Gastroesophageal sphincter (tissue), 4 donors: ENCODE data around the gene TMEM200A. TPM values are rescaled to one million over a fixed set of nuclear protein-coding genes. Genes with fewer than 3 reads are reported as not detected.

Experiments
- ATAC-seq: fragments of 150-250 bp; one replicate; pipeline ENCODE4 v1.9.1; 2016; ENCODE audit warnings: mild to moderate bottlenecking, moderate library complexity
- H3K27ac ChIP-seq, 4 donors: fragments of 200-600 bp; sonication (generic) in 3 of 4; 1 replicate in 3 of 4; 2 replicates in 1 of 4; pipeline ENCODE4 v1.5.1; 2016 to 2019
- H3K27me3 ChIP-seq: fragments of 200-600 bp; sonication (generic); one replicate; pipeline ENCODE4 v1.5.1; 2019
- H3K36me3 ChIP-seq, 2 donors: fragments of 200-600 bp; sonication (generic); one replicate each; pipeline ENCODE4 v1.5.1; 2019; ENCODE audit warnings: control low read depth in 1 of 2
- H3K4me1 ChIP-seq, 3 donors: fragments of 200-600 bp; sonication (generic); 1 replicate in 2 of 3; 2 replicates in 1 of 3; pipeline ENCODE4 v1.5.1; 2016 to 2019; ENCODE audit warnings: control low read depth in 2 of 3
- H3K4me3 ChIP-seq, 2 donors: fragments of 200-600 bp; sonication (generic); one replicate each; pipeline ENCODE4 v1.5.1; 2019; ENCODE audit warnings: mild to moderate bottlenecking in 1 of 2, moderate library complexity in 1 of 2
- H3K9me3 ChIP-seq, 3 donors: fragments of 200-600 bp; sonication (generic); one replicate each; pipeline ENCODE4 v1.5.1; 2017 to 2019; ENCODE audit warnings: control low read depth in 2 of 3
- CTCF ChIP-seq, 4 experiments: fragments of 200-600 bp in 2 of 4; fragments of 450-650 bp in 2 of 4; sonication (generic) in 1 of 4; IDR thresholded peaks; one replicate each; pipeline ENCODE4 v1.5.1; 2017 to 2019; ENCODE audit warnings: antibody characterized with exemption in 4 of 4, mild to moderate bottlenecking in 2 of 4, moderate library complexity in 2 of 4
- EP300 ChIP-seq: sonication (generic); formaldehyde crosslinking; IDR thresholded peaks from one replicate; pipeline ENCODE4 v1.6.1; 2017; ENCODE audit warnings: antibody characterized with exemption, mild to moderate bottlenecking
- POLR2A ChIP-seq, 2 donors: fragments of 450-650 bp; IDR thresholded peaks; one replicate each; pipeline ENCODE4 v1.6.1; 2017; ENCODE audit warnings: antibody characterized with exemption in 2 of 2, mild to moderate bottlenecking in 2 of 2, moderate library complexity in 1 of 2
- POLR2AphosphoS5 ChIP-seq: sonication (generic); formaldehyde crosslinking; IDR thresholded peaks from one replicate; pipeline ENCODE4 v1.6.1; 2017; ENCODE audit warnings: antibody characterized with exemption
- WGBS, 2 donors: methylation state at CpG; one replicate each; pipeline ENCODE4 v1.1.5; 2018; ENCODE audit warnings: low coverage in 1 of 2; 5-methylcytosine and 5-hydroxymethylcytosine counted together
- total RNA-seq, 4 donors: library from RNA; depleted of rRNA; stranded (reverse); fragments of >200 nt; gene quantifications; one replicate each; pipeline ENCODE4 v1.1.0, GENCODE V29; 2016

Gene TMEM200A
- total RNA-seq, 4 donors from 2014 or later, result 0.46 to 1.3 (median 0.87) TPM

GRCh38 chr6:130368576-130368975 is 2.8 kb downstream of the TMEM200A start:
- TF ChIP-seq EP300 (no peak), POLR2AphosphoS5 (no peak), POLR2A (IDR thresholded peaks at IDR 0.05) (no peak), CTCF (IDR thresholded peaks at IDR 0.05) (no peak)
- Histone ChIP-seq H3K9me3 (no peaks in the 10 kb centered on the region), H3K36me3 (no peaks in the 10 kb centered on the region), H3K4me1 (peaks cover 0 to 17% (median 10%) of the 10 kb centered on the region in 3 donors), H3K4me3 (no peak overlapping the region), H3K27ac (no peak overlapping the region), H3K27me3 (peaks cover 39% of the 10 kb centered on the region)
- no peak for ATAC-seq
- 33 to 75% methylated on average over 1 of the region's 1 CpG for WGBS, 2 donors

- 100% methylated on average over 1 of the region's 1 CpG for WGBS, 2 donors
- no peak for ATAC-seq
These were observed 4.0 kb downstream of the TMEM200A start for GRCh38 chr6:130369831-130370230.

GRCh38 chr6:130371921-130372420 is 6.2 kb downstream of the TMEM200A start:
- H3K4me1 ChIP-seq, result no peaks in the 10 kb centered on the region
- H3K27me3 ChIP-seq, result peaks cover 15% of the 10 kb centered on the region
- WGBS, 2 donors, result 65 to 72% methylated on average over 5 to 7 of the region's 7 CpGs
- no peak overlapping the region for H3K4me3 ChIP-seq
- no peak overlapping the region for H3K27ac ChIP-seq
- ATAC-seq, result no peak
- H3K9me3 ChIP-seq, result no peaks in the 10 kb centered on the region
- no peak for TF ChIP-seq POLR2AphosphoS5
- no peak for TF ChIP-seq CTCF (IDR thresholded peaks at IDR 0.05)
- no peak for TF ChIP-seq EP300
- no peak for TF ChIP-seq POLR2A (IDR thresholded peaks at IDR 0.05)
- no peaks in the 10 kb centered on the region for H3K36me3 ChIP-seq

More at GRCh38 chr6:130369831-130370230, 4.0 kb downstream of the TMEM200A start:
- H3K4me1 ChIP-seq, result peaks cover 0 to 17% (median 10%) of the 10 kb centered on the region in 3 donors
- H3K27me3 ChIP-seq, result peaks cover 37% of the 10 kb centered on the region
- TF ChIP-seq POLR2AphosphoS5, result no peak
- no peak for TF ChIP-seq POLR2A (IDR thresholded peaks at IDR 0.05)
- no peak for TF ChIP-seq EP300
- no peak for TF ChIP-seq CTCF (IDR thresholded peaks at IDR 0.05)
- H3K9me3 ChIP-seq, result no peaks in the 10 kb centered on the region
- no peak overlapping the region for H3K4me3 ChIP-seq
- H3K36me3 ChIP-seq, result no peaks in the 10 kb centered on the region
- H3K27ac ChIP-seq, result no peak overlapping the region

- WGBS, 2 donors, result 71% methylated on average over 1 of the region's 1 CpG; no CpG with 5 or more reads in 1 of the 2 donors
- Histone ChIP-seq H3K9me3 (no peaks in the 10 kb centered on the region), H3K27ac (no peak overlapping the region), H3K27me3 (peaks cover 12% of the 10 kb centered on the region), H3K4me1 (no peaks in the 10 kb centered on the region), H3K4me3 (no peak overlapping the region), H3K36me3 (no peaks in the 10 kb centered on the region)
- no peak for ATAC-seq
- TF ChIP-seq POLR2A (IDR thresholded peaks at IDR 0.05) (no peak), EP300 (no peak), CTCF (IDR thresholded peaks at IDR 0.05) (no peak), POLR2AphosphoS5 (no peak)
These were observed 7.0 kb downstream of the TMEM200A start for GRCh38 chr6:130372786-130373185.

GRCh38 chr6:130373992-130374391 is 8.2 kb downstream of the TMEM200A start:
- H3K4me1 ChIP-seq, result no peaks in the 10 kb centered on the region
- ATAC-seq, result no peak
- WGBS, 2 donors, result 17 to 62% methylated on average over 2 of the region's 2 CpGs
- H3K27ac ChIP-seq, result no peak overlapping the region
- H3K36me3 ChIP-seq, result no peaks in the 10 kb centered on the region
- no peak overlapping the region for H3K4me3 ChIP-seq
- peaks cover 2% of the 10 kb centered on the region for H3K27me3 ChIP-seq
- no peak for TF ChIP-seq POLR2AphosphoS5
- no peak for TF ChIP-seq EP300
- TF ChIP-seq CTCF (IDR thresholded peaks at IDR 0.05), result no peak
- TF ChIP-seq POLR2A (IDR thresholded peaks at IDR 0.05), result no peak
- no peaks in the 10 kb centered on the region for H3K9me3 ChIP-seq
